GM19099 (cell line): ENCODE measurements around the gene NLRC3.

Experiments used
- POLR2A ChIP-seq: IDR thresholded peaks from 3 replicates; pipeline ENCODE4 v1.6.1; 2011; ENCODE audit warnings: low read depth; ENCODE audit not compliant: insufficient read length; ENCODE audit errors: extremely low read depth

Gene NLRC3

DNA sequence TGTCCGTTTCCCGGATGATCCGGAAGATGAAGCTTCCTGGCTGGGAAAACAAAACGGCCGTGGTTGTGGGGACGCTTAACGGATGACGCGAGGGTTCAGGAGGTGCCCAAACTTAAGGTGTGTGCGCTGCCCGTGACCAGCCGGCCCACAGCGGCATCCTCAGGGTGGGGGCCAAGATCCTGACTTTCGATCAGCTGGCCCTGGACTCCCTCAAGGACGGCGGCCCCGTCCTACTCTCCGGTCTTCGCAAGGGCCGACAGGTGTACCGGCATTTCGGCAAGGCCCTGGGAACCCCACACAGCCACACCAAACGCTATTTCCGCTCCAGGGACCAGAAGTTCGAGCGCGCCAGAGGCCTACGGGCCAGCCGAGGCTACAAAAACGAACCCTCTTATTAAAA is 80.8 kb downstream of the NLRC3 start:
- TF ChIP-seq POLR2A, result no peak

DNA sequence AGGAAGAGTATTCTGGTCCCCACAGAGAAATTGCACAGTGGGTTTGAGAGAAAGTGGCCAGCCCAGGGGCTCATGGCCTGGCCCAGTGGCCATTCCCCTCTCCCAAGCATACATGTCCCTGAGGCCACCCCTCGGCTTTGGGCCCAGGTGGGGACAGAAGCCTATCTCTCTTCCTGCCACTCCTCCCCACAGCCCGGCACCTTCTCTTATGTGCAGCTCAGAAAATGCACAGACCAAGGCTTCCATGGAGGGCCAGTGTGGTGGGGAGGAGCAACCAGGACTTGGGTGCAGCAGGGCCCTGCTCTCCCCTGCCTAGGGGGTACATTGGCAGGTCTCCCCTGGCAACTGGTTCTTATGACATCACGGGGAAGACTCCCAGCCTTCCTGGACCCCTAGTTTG is 82.0 kb downstream of the NLRC3 start, which contains the start of gene C16orf90:
TSS of gene C16orf90 (minus strand) at position 314 of the 400 bp plus-strand sequence. CDS start at position 246, 68 bp downstream.
- TF ChIP-seq POLR2A, result no peak

DNA sequence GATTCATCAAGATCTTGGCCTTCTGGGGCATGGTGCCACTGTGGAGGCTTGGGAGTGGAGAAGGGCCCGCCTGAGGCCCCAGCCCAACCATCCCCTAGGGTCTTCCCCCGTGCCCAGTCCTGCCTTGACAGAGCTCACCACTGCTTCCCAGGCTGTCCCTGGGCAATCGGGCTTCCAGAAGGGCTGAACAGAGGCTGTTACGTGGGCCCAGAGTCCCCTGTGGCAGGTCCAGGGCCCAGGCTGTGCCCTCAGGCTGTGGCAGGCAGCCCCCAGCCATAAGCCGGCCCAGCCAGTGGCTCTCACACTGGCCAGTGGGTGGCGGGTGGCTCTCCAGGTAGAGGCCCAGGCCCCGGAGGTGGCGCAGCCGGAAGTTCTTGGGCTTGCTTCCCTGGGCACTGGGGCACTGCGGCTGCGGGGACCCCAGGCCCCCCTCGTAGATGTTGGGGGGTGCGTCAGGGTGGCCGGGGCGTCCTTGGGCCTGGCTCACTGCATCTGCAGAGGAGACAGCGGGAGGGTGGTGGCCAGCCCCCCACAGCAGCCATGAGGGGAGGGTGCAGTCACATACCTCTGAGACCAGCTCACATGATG is 82.7 kb downstream of the NLRC3 start:
- no peak for TF ChIP-seq POLR2A

DNA sequence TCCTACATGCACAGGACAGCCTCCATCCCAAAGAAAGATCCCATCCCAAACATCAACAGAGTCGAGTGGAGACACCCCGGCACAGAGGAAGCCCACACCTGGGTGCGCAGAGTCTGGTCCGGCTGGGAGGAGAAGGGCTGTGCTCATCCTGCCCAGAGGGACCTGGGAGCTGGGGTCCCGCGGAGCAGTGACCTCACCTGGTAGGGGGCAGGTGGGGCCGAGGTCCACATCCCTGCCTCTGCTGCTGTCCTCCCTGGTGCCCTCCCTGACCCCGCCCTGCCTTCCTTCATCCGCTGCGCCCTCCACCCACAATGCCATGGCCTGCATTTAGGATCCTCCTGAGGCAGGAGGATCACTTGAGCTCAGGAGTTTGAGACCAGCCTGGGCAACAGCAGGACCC is 84.8 kb downstream of the NLRC3 start:
- no peak for TF ChIP-seq POLR2A

DNA sequence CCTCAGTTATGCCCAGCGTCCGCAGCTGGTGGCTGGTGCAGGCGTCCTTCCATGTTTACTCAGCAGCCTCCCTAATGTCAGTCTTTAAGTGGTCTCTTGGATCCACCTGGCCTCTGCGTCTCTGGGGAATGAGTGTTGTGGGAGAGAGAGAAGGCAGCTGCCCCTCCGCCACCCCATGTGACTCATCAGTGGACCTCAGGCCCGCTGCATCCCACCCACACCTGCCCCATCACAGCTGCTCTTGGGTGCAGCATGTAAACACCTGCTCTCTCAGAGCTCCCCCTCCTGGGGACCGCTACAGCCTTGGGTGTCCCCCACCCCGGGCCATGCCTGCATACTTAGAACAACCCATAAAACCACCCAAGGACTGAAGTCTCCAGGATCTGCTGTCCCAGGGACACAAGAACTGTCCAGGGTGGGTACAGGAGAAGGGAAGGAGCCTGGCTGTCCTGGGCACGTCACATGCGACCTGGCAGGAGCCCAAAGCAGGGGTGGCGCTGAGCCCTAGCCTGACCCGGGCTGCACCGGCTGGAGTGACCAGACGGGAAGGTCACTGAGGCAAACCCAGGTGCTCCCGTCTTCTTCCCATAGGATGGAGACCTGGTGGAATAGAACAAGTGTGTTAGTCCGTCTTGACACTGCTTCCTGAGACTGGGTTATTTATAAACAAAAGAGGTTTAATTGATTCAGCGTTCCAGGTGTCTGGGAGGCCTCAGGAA is 86.1 kb downstream of the NLRC3 start:
- no peak for TF ChIP-seq POLR2A
